HepG2 (cell line): ENCODE results near the gene RASGRP1. TPM values are rescaled to one million over a fixed set of nuclear protein-coding genes. Genes with fewer than 3 reads are reported as not detected.

ENCODE experiments used
- ATAC-seq: fragments of 200-7000 bp; cut with Tn5 transposase; 3 replicates; pipeline ENCODE4 v1.9.1; 2020; ENCODE audit warnings: mild to moderate bottlenecking, moderate library complexity
- BruUV-seq: library from RNA; stranded (reverse); fragments of 400-500 nt; replicated peaks from 2 replicates; lab custom pipeline; 2021; lab: Mats Ljungman, UMichigan
- CTCF ChIA-PET: fragments of 300-600 bp; formaldehyde crosslinking; extraction: SDS; loops from one replicate; lab custom pipeline; 2021; ENCODE audit warnings: low total read pairs, inconsistent platforms, low intra/inter-chr PET ratio; lab: Yijun Ruan, JAX
- POLR2A ChIA-PET: fragments of 350-600 bp; sonication (Branson Sonifier 250); formaldehyde crosslinking; loops from one replicate; lab custom pipeline; 2020; ENCODE audit warnings: antibody characterized with exemption, inconsistent platforms; lab: Yijun Ruan, JAX
- DNase-seq: peaks from one replicate; pipeline ENCODE4 v3.0.0-alpha.2; 2015; ENCODE audit warnings: low spot score
- FAIRE-seq: peaks from 3 replicates; lab custom pipeline; 2011; peaks lifted over from hg19 to GRCh38; lab: Jason Lieb, UNC
- H2AFZ ChIP-seq: one replicate; pipeline ENCODE4 v1.6.1; 2011; ENCODE audit warnings: low read length, inconsistent platforms
- H3K27ac ChIP-seq: fragments of 300-600 bp; 3 replicates; pipeline ENCODE4 v1.8.0; 2011; ENCODE audit warnings: mixed run types, mild to moderate bottlenecking, mixed read lengths, low read length, inconsistent platforms; ENCODE audit not compliant: insufficient read depth; ENCODE audit errors: extremely low read length
- H3K27me3 ChIP-seq, 2 experiments: fragments of 200-600 bp in 1 of 2; 2 replicates in 1 of 2; 3 replicates in 1 of 2; pipeline versions ENCODE4 v1.6.0 to v1.8.0; 2011; ENCODE audit warnings: low read length in 2 of 2, mild to moderate bottlenecking in 2 of 2, moderate library complexity in 2 of 2, inconsistent platforms in 1 of 2; ENCODE audit not compliant: insufficient read depth in 2 of 2, control insufficient read depth in 1 of 2
- H3K36me3 ChIP-seq, 2 experiments: fragments of 200-600 bp in 1 of 2; replicated peaks in 1 of 2; 2 replicates in 1 of 2; 3 replicates in 1 of 2; pipeline versions ENCODE4 v1.5.1 to v1.8.0; 2011; ENCODE audit warnings: low read length in 2 of 2, inconsistent platforms in 1 of 2; ENCODE audit not compliant: insufficient read depth in 2 of 2, control insufficient read depth in 1 of 2
- H3K4me1 ChIP-seq: 2 replicates; pipeline ENCODE4 v1.5.1; 2012; ENCODE audit warnings: low read length, inconsistent platforms; ENCODE audit not compliant: insufficient read depth
- H3K4me2 ChIP-seq: 2 replicates; pipeline ENCODE4 v1.6.0; 2011; ENCODE audit warnings: low read depth, low read length, inconsistent platforms
- H3K4me3 ChIP-seq, 3 experiments: fragments of 200-600 bp in 1 of 3; sonication (generic), shearing (Covaris generic) in 1 of 3; replicated peaks in 1 of 3; 2 replicates each; pipeline ENCODE4 v1.5.1; 2011 to 2016; ENCODE audit warnings: low read length in 3 of 3, inconsistent platforms in 2 of 3, low read depth in 2 of 3, mild to moderate bottlenecking in 2 of 3, control low read depth in 1 of 3, mixed read lengths in 1 of 3; ENCODE audit not compliant: insufficient read depth in 1 of 3
- H3K79me2 ChIP-seq: one replicate; pipeline ENCODE4 v1.6.1; 2011; ENCODE audit warnings: low read length, inconsistent platforms; ENCODE audit not compliant: insufficient read depth
- H3K9ac ChIP-seq: 2 replicates; pipeline ENCODE4 v1.6.0; 2011; ENCODE audit warnings: mild to moderate bottlenecking, low read depth, low read length, inconsistent platforms; ENCODE audit not compliant: insufficient read depth
- H3K9me3 ChIP-seq: 2 replicates; pipeline ENCODE4 v1.5.1; 2012; ENCODE audit warnings: mild to moderate bottlenecking, low read length
- H4K20me1 ChIP-seq: 2 replicates; pipeline ENCODE4 v1.6.0; 2011; ENCODE audit warnings: inconsistent platforms, mild to moderate bottlenecking, low read length, moderate library complexity; ENCODE audit not compliant: insufficient read depth
- ATF4 ChIP-seq, 2 experiments: fragments of 450-650 bp in 1 of 2; sonication (generic) in 1 of 2; formaldehyde crosslinking; IDR thresholded peaks; 2 replicates each; pipeline versions ENCODE4 v1.5.0 to v1.8.0; 2020 to 2022; ENCODE audit warnings: mild to moderate bottlenecking in 1 of 2, missing genetic modification reagents in 1 of 2
- BCL6 ChIP-seq: IDR thresholded peaks from 2 replicates; pipeline ENCODE4 v1.6.1; 2016; ENCODE audit warnings: missing genetic modification reagents, missing compliant biosample characterization
- EED ChIP-seq: sonication (generic); formaldehyde crosslinking; IDR thresholded peaks from 2 replicates; pipeline ENCODE4 v1.5.0; 2020; ENCODE audit warnings: mild to moderate bottlenecking, missing genetic modification reagents
- JARID2 ChIP-seq: sonication (generic); formaldehyde crosslinking; IDR thresholded peaks from 2 replicates; pipeline ENCODE4 v1.8.1; 2023; ENCODE audit warnings: missing genetic modification reagents, inconsistent platforms; ENCODE audit not compliant: insufficient replicate concordance
- MED1 ChIP-seq: sonication (generic); formaldehyde crosslinking; IDR thresholded peaks from 2 replicates; pipeline ENCODE4 v1.4.0; 2020; ENCODE audit warnings: missing genetic modification reagents
- NCOA5 ChIP-seq: sonication (generic); formaldehyde crosslinking; IDR thresholded peaks from 2 replicates; pipeline ENCODE4 v1.4.0; 2020; ENCODE audit warnings: missing genetic modification reagents
- NFRKB ChIP-seq: fragments of 450-650 bp; IDR thresholded peaks from 2 replicates; pipeline ENCODE4 v1.6.1; 2017
- PCBP2 ChIP-seq: fragments of 200-400 bp; formaldehyde crosslinking; optimal IDR thresholded peaks from 2 replicates; pipeline ENCODE3; 2018; ENCODE audit warnings: low read length, low read depth; ENCODE audit not compliant: poor library complexity, severe bottlenecking
- WIZ ChIP-seq: sonication (generic); formaldehyde crosslinking; IDR thresholded peaks from 2 replicates; pipeline ENCODE4 v1.5.1; 2020; ENCODE audit warnings: mild to moderate bottlenecking, missing genetic modification reagents
- ZNF354B ChIP-seq: sonication (generic); formaldehyde crosslinking; IDR thresholded peaks from 2 replicates; pipeline ENCODE4 v1.8.0; 2022; ENCODE audit warnings: mild to moderate bottlenecking, missing genetic modification reagents
- ZNF44 ChIP-seq: sonication (generic); formaldehyde crosslinking; IDR thresholded peaks from 2 replicates; pipeline ENCODE4 v1.5.1; 2020; ENCODE audit warnings: mild to moderate bottlenecking, missing genetic modification reagents
- ZNF850 ChIP-seq: sonication (generic); formaldehyde crosslinking; conservative IDR thresholded peaks from 2 replicates; pipeline ENCODE4 v1.9.0; 2021; ENCODE audit warnings: mild to moderate bottlenecking, missing genetic modification reagents
- WGBS: methylation state at CpG from one replicate; pipeline ENCODE4 v1.1.6; 2017; ENCODE audit warnings: low lambda C conversion rate; 5-methylcytosine and 5-hydroxymethylcytosine counted together
- in situ Hi-C: cut with HindIII; loops from 2 replicates; pipeline ENCODE4 v1.10.0; 2017; ENCODE audit warnings: low pct_unique_long_range_greater_than_20kb; ENCODE audit not compliant: extremely low pct_ligation_motif_present
- intact Hi-C: fragments of 100-400 bp; cut with micrococcal nuclease; formaldehyde crosslinking; loops from one replicate; pipeline ENCODE4 v1.10.0; 2022; ENCODE audit not compliant: unreplicated experiment
- polyA plus RNA-seq, 8 experiments: library from polyadenylated mRNA; depleted of rRNA in 3 of 8; stranded (reverse) in 7 of 8; unstranded in 1 of 8; fragments of >200 nt; fragmentation: Illumina TruSeq in 4 of 8; extraction: Trizol in 4 of 8; gene quantifications; 2 replicates each; pipeline versions ENCODE4 v1.2.1 to v1.2.3, GENCODE V29; 2011 to 2016; ENCODE audit warnings: low read depth in 4 of 8, missing spikeins in 1 of 8, mixed read lengths in 1 of 8; ENCODE audit not compliant: insufficient read depth in 1 of 8
- total RNA-seq, 5 experiments: library from RNA; depleted of rRNA; stranded (reverse); fragments of >200 nt; fragmentation: Illumina TruSeq; extraction: Trizol; gene quantifications; 2 replicates each; pipeline ENCODE4 v1.2.3, GENCODE V29; 2016; ENCODE audit warnings: low read depth in 1 of 5
- TF ChIP-seq, protein P1 (sequence below): sonication (generic); IDR thresholded peaks from 2 replicates; pipeline ENCODE4 v1.6.1; 2016; ENCODE audit warnings: low read depth, borderline replicate concordance
- TF ChIP-seq, protein P2 (sequence below): sonication (generic); formaldehyde crosslinking; IDR thresholded peaks from 2 replicates; pipeline ENCODE4 v1.8.0; 2023; ENCODE audit warnings: mild to moderate bottlenecking, missing genetic modification reagents

Gene RASGRP1
- total and polyA plus RNA-seq, 2 of the 13 experiments (the other 11 are each of a cell fraction or from before 2014, with no cell fraction given), result 0.07 TPM; not detected in 1

DNA sequence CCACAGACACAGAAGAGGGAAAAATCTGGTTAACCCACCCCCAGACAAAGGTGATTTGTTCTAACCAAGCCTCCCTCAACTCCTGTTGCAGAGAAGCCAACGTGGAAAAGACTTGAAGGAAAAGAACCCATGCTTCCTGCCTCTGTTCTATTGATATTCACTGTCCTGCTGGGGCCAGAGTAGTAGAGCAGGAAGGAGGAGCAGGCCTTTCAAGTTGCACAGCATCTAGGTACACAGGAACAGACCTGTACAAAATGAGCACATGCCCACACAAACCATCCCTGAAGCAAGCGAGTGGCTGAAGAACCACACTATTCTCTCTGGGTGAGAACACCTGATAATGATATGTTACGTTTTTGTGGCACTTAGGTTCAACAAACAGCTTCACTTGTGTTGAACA lies 29.9 kb downstream of the RASGRP1 start:
- intact Hi-C loops (no loop called here), in situ Hi-C loops (no loop called here)
- ChIA-PET CTCF (no interaction called here), POLR2A (no interaction called here)
- BruUV-seq, result no TSS peak
- Histone ChIP-seq H3K4me3 (no peak overlapping the region), H3K79me2 (no peaks in the 10 kb centered on the region), H4K20me1 (no peaks in the 10 kb centered on the region), H3K27ac (no peak overlapping the region), H3K27me3 (peaks cover 0 to 1% of the 10 kb centered on the region in 2 experiments; a peak in 1 of 5 replicates), H3K9ac (no peak overlapping the region), H3K4me1 (no peaks in the 10 kb centered on the region), H3K9me3 (no peaks in the 10 kb centered on the region), H2AFZ (no peak overlapping the region), H3K4me2 (no peak overlapping the region), H3K36me3 (no peaks in the 10 kb centered on the region)
- TF ChIP-seq BCL6 (CRISPR knock-in tag) (no peak), NCOA5 (CRISPR knock-in tag) (no peak)
- TF ChIP-seq, protein P1, sequence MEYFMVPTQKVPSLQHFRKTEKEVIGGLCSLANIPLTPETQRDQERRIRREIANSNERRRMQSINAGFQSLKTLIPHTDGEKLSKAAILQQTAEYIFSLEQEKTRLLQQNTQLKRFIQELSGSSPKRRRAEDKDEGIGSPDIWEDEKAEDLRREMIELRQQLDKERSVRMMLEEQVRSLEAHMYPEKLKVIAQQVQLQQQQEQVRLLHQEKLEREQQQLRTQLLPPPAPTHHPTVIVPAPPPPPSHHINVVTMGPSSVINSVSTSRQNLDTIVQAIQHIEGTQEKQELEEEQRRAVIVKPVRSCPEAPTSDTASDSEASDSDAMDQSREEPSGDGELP, result no peak
- WGBS, result 0% methylated on average over 2 of the region's 3 CpGs
- ATAC-seq (no peak), DNase-seq (no peak), FAIRE-seq (no peak)

- ATAC-seq (no peak), FAIRE-seq (no peak), DNase-seq (no peak)
- no peak for TF ChIP-seq ATF4 (CRISPR knock-in tag; IDR thresholded peaks at IDR 0.05)
- no peak for TF ChIP-seq ZNF354B (CRISPR knock-in tag)
- TF ChIP-seq EED, result no peak
- TF ChIP-seq PCBP2, result no peak
- no peak for TF ChIP-seq ZNF44 (CRISPR knock-in tag)
- no peak for TF ChIP-seq ZNF850
- TF ChIP-seq JARID2 (CRISPR knock-in tag), result no peak
- TF ChIP-seq WIZ, result no peak
- TF ChIP-seq, protein P2, sequence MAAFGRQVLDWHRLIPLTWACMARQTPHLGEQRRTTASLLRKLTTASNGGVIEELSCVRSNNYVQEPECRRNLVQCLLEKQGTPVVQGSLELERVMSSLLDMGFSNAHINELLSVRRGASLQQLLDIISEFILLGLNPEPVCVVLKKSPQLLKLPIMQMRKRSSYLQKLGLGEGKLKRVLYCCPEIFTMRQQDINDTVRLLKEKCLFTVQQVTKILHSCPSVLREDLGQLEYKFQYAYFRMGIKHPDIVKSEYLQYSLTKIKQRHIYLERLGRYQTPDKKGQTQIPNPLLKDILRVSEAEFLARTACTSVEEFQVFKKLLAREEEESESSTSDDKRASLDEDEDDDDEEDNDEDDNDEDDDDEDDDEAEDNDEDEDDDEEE (CRISPR knock-in tag), result no peak
- TF ChIP-seq MED1 (CRISPR knock-in tag), result no peak
- TF ChIP-seq NFRKB, result no peak
- H3K9me3 ChIP-seq, result no peaks in the 10 kb centered on the region
- H3K27ac ChIP-seq, result no peak overlapping the region
- CTCF ChIA-PET, result no interaction called here
- POLR2A ChIA-PET, result no interaction called here
- H3K4me1 ChIP-seq, result no peaks in the 10 kb centered on the region
- H3K9ac ChIP-seq, result no peak overlapping the region
- no peaks in the 10 kb centered on the region for H3K36me3 ChIP-seq
- no peaks in the 10 kb centered on the region for H4K20me1 ChIP-seq
- no peak overlapping the region for H3K4me2 ChIP-seq
- no peaks in the 10 kb centered on the region for H3K79me2 ChIP-seq
- no TSS peak for BruUV-seq
- H3K27me3 ChIP-seq, result peaks cover 0 to 1% of the 10 kb centered on the region in 2 experiments; a peak in 1 of 5 replicates
- no peak overlapping the region for H3K4me3 ChIP-seq
- H2AFZ ChIP-seq, result no peak overlapping the region
- intact Hi-C loops, result no loop called here
- in situ Hi-C loops, result no loop called here
Measured at GRCh38 chr15:38533926-38534325, 30.7 kb downstream of the RASGRP1 start.
